AG04450 (cell line): ENCODE data around the gene SEPSECS. TPM values are rescaled to one million over a fixed set of nuclear protein-coding genes. Genes with fewer than 3 reads are reported as not detected.

ENCODE experiments used
- CTCF ChIA-PET: fragments of 300-600, 350-600 bp; formaldehyde crosslinking; extraction: SDS; loops from one replicate; lab custom pipeline; 2022; ENCODE audit warnings: antibody characterized with exemption, inconsistent platforms; lab: Charles Lee
- POLR2A ChIA-PET: fragments of 350-600 bp; formaldehyde crosslinking; extraction: SDS; loops from one replicate; lab custom pipeline; 2021; ENCODE audit warnings: antibody characterized with exemption, inconsistent platforms; lab: Yijun Ruan, JAX
- DNase-seq: peaks from one replicate; pipeline ENCODE4 v3.0.0-alpha.2; 2011; ENCODE audit warnings: low read depth, low spot score
- H3K27ac ChIP-seq: one replicate; pipeline ENCODE4 v1.5.1; 2012; ENCODE audit warnings: low read depth, low read length, control low read depth
- H3K27me3 ChIP-seq: one replicate; pipeline ENCODE4 v1.6.0; 2012; ENCODE audit warnings: low read length; ENCODE audit not compliant: control insufficient read depth, insufficient read depth
- H3K4me3 ChIP-seq: 2 replicates; pipeline ENCODE4 v1.5.1; 2011; ENCODE audit warnings: mild to moderate bottlenecking, low read depth, low read length, control low read depth
- H3K9me3 ChIP-seq: 2 replicates; pipeline ENCODE4 v1.5.1; 2012; ENCODE audit warnings: low read length; ENCODE audit not compliant: control insufficient read depth, insufficient read depth
- CTCF ChIP-seq: IDR thresholded peaks from 2 replicates; pipeline ENCODE4 v1.5.1; 2011; ENCODE audit warnings: low read depth, low read length, control low read depth, inconsistent platforms
- polyA minus RNA-seq: library from RNA; depleted of rRNA, polyadenylated mRNA; stranded (reverse); fragments of >200 nt; gene quantifications from 2 replicates; pipeline ENCODE4 v1.2.3, GENCODE V29; 2011; rRNA and poly(A)+ RNA removed
- polyA plus RNA-seq: library from polyadenylated mRNA; depleted of rRNA; stranded (reverse); fragments of >200 nt; gene quantifications from 2 replicates; pipeline ENCODE4 v1.2.3, GENCODE V29; 2011; rRNA removed

Gene SEPSECS
- 4.7 and 6.2 TPM in 2 replicates for polyA plus RNA-seq
- 3.9 and 4.6 TPM in 2 replicates for polyA minus RNA-seq

GRCh38 chr4:25159837-25160713, at the start of gene SEPSECS:
Gene SEPSECS (minus strand): TSS chr4:25160449. CDS start chr4:25160369, 80 bp downstream.
- H3K27ac ChIP-seq, result peak within 1 kb of the TSS; percentile 82
- no peaks in the 10 kb centered on the region for H3K9me3 ChIP-seq
- peak within 1 kb of the TSS; percentile 89 for H3K4me3 ChIP-seq
- CTCF ChIA-PET, result interaction anchor here (0.6 to 3.5 kb wide), 5 partner anchors 13 to 207 kb away, joined by 3 to 30 read pairs (median 4); partner anchors contain the start of gene ZCCHC4
- TF ChIP-seq CTCF, result no peak
- peak; percentile 94 for DNase-seq
- H3K27me3 ChIP-seq, result no peaks in the 10 kb centered on the region
- POLR2A ChIA-PET, result interaction anchor here (1.2 kb wide), 1 partner anchor 74 kb away, joined by 5 read pairs; no protein-coding TSS in a partner anchor

GRCh38 chr4:25209702-25210101, 49.5 kb upstream of the SEPSECS start:
- no peak overlapping the region for H3K4me3 ChIP-seq
- DNase-seq, result no peak
- H3K9me3 ChIP-seq, result no peaks in the 10 kb centered on the region
- no peak overlapping the region for H3K27ac ChIP-seq
- no peak for TF ChIP-seq CTCF
- CTCF ChIA-PET, result no interaction called here
- peaks cover 9% of the 10 kb centered on the region for H3K27me3 ChIP-seq
- POLR2A ChIA-PET, result no interaction called here

- ChIA-PET CTCF (no interaction called here), POLR2A (no interaction called here)
- Histone ChIP-seq H3K9me3 (no peaks in the 10 kb centered on the region), H3K4me3 (no peak overlapping the region), H3K27ac (no peak overlapping the region), H3K27me3 (peaks cover 9% of the 10 kb centered on the region)
- no peak for TF ChIP-seq CTCF
- no peak for DNase-seq
These were observed 47.7 kb upstream of the SEPSECS start for GRCh38 chr4:25207997-25208396.

GRCh38 chr4:25198713-25199112, 38.5 kb upstream of the SEPSECS start:
- no peak for TF ChIP-seq CTCF
- CTCF ChIA-PET, result no interaction called here
- no peaks in the 10 kb centered on the region for H3K27me3 ChIP-seq
- no peak for DNase-seq
- no peak overlapping the region for H3K27ac ChIP-seq
- POLR2A ChIA-PET, result no interaction called here
- H3K9me3 ChIP-seq, result no peaks in the 10 kb centered on the region
- no peak overlapping the region for H3K4me3 ChIP-seq

- CTCF ChIA-PET, result no interaction called here
- Histone ChIP-seq H3K27me3 (no peaks in the 10 kb centered on the region), H3K4me3 (no peak overlapping the region), H3K9me3 (no peaks in the 10 kb centered on the region), H3K27ac (no peak overlapping the region)
- no peak for TF ChIP-seq CTCF
- DNase-seq, result no peak
- POLR2A ChIA-PET, result no interaction called here
These were observed 30.2 kb upstream of the SEPSECS start for GRCh38 chr4:25190407-25190806.
